WI38 (cell line): ENCODE measurements around the gene COL1A1.

Experiments
- H3K4me3 ChIP-seq: 2 replicates; pipeline ENCODE4 v1.5.1; 2011; ENCODE audit warnings: low read depth, mild to moderate bottlenecking, control low read depth, low read length
- CTCF ChIP-seq: IDR thresholded peaks from 2 replicates; pipeline ENCODE4 v1.5.1; 2012; ENCODE audit warnings: low read depth, mild to moderate bottlenecking, control low read depth, low read length

The COL1A1 gene

GRCh38 chr17:50188531-50188920 lies 12.9 kb downstream of the COL1A1 start:
- H3K4me3 ChIP-seq, result no peak overlapping the region

GRCh38 chr17:50187751-50188530 lies 13.5 kb downstream of the COL1A1 start:
- no peak overlapping the region for H3K4me3 ChIP-seq
- TF ChIP-seq CTCF, result no peak

More at GRCh38 chr17:50188531-50188920, 12.9 kb downstream of the COL1A1 start:
- TF ChIP-seq CTCF, result no peak

- no peak overlapping the region for H3K4me3 ChIP-seq
- TF ChIP-seq CTCF, result no peak
Measured at GRCh38 chr17:50187394-50187725, 14.1 kb downstream of the COL1A1 start.

- H3K4me3 ChIP-seq, result no peak overlapping the region
- TF ChIP-seq CTCF, result no peak
Measured at GRCh38 chr17:50186661-50187393, 14.6 kb downstream of the COL1A1 start.

GRCh38 chr17:50185631-50186471 lies 15.6 kb downstream of the COL1A1 start:
- H3K4me3 ChIP-seq, result no peak overlapping the region

GRCh38 chr17:50184611-50185398 lies 16.6 kb downstream of the COL1A1 start:
- no peak overlapping the region for H3K4me3 ChIP-seq
- TF ChIP-seq CTCF, result no peak

More at GRCh38 chr17:50185631-50186471, 15.6 kb downstream of the COL1A1 start:
- TF ChIP-seq CTCF, result no peak
